Parathyroid adenoma (tissue), 2 donors: ENCODE results near the gene TUBGCP3.
A peak's percentile ranks its signal among the peaks of the same experiment; 100 is the strongest.

ENCODE experiments used
- H2AFZ ChIP-seq: fragments of 300-600 bp; sonication (generic); one replicate; pipeline ENCODE4 v1.7.0; 2017; ENCODE audit warnings: antibody characterized with exemption, mild to moderate bottlenecking
- H3K27ac ChIP-seq: fragments of 300-600 bp; sonication (generic); one replicate; pipeline ENCODE4 v1.7.0; 2017
- H3K27me3 ChIP-seq: fragments of 300-600 bp; sonication (generic); one replicate; pipeline ENCODE4 v1.7.0; 2017; ENCODE audit warnings: low read length; ENCODE audit not compliant: control insufficient read depth, insufficient read depth
- H3K36me3 ChIP-seq: fragments of 300-600 bp; sonication (generic); one replicate; pipeline ENCODE4 v1.7.0; 2017; ENCODE audit warnings: low read length; ENCODE audit not compliant: control insufficient read depth, insufficient read depth
- H3K4me1 ChIP-seq: fragments of 300-600 bp; sonication (generic); one replicate; pipeline ENCODE4 v1.7.0; 2017; ENCODE audit warnings: control low read depth
- H3K4me2 ChIP-seq: fragments of 300-600 bp; sonication (generic); one replicate; pipeline ENCODE4 v1.7.0; 2017; ENCODE audit warnings: low read length
- H3K4me3 ChIP-seq: fragments of 300-600 bp; sonication (generic); one replicate; pipeline ENCODE4 v1.7.0; 2017; ENCODE audit warnings: low read depth, low read length
- H3K79me2 ChIP-seq: fragments of 300-600 bp; sonication (generic); one replicate; pipeline ENCODE4 v1.7.0; 2017; ENCODE audit warnings: control low read depth
- H3K9ac ChIP-seq: fragments of 300-600 bp; sonication (generic); one replicate; pipeline ENCODE4 v1.7.0; 2017; ENCODE audit warnings: mild to moderate bottlenecking
- H3K9me3 ChIP-seq: fragments of 300-600 bp; sonication (generic); one replicate; pipeline ENCODE4 v1.7.0; 2017; ENCODE audit warnings: low read length; ENCODE audit not compliant: control insufficient read depth
- CTCF ChIP-seq: fragments of 300-600 bp; sonication (generic); IDR thresholded peaks from one replicate; pipeline ENCODE4 v1.7.0; 2017; ENCODE audit warnings: antibody characterized with exemption, mild to moderate bottlenecking
- donor health status: primary hyperparathyroidism.

TUBGCP3 gene

DNA sequence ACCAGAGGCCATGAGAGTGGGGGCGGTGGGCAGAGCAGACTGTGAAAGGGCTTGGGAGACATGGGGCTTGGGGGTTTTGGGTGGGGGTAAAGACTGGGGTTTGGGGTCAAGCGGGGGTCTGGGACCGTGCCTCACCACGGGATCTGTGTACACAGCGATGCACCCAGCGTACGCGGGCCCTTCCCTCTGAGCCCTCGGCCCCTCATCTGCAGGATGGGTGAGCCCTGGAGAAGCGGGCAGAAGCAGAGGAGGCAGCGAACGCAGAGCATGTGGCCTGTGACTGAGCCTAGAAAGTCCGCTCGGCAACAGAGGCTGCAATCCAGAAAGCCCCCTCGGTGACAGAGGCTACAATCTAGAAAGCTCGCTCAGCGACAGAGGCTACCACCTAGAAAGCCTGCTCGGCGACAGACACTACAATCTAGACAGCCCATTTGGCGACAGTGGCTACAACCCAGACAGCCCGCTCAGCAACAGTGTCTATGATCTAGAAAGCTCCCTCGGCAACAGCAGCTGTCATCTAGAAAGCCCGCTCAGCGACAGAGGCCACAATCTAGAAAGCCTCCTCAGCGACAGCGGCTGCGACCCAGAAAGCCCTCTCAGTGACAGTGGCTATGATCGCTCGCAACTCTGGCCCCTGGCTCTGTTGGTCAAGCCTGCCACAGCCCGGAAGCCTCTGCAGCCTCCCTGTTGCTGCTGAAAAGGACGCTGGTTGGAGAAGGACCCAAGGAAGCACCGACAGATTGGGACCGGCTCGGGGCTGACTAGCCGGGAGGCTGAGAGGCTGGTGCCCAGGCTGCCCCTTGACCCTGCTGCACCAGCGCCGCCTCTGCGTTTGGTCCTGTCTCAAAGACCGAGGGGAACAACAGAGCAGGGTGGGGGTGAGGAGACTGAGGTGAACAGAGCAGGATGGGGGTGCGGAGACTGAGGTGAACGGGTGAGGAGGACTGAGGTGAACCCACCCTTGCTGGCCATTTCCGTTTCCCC, 143.2 kb downstream of the TUBGCP3 start:
- Histone ChIP-seq H3K4me1 (no peaks in the 10 kb centered on the region), H3K9me3 (no peaks in the 10 kb centered on the region), H3K27ac (no peak overlapping the region), H3K4me3 (no peak overlapping the region), H3K27me3 (no peaks in the 10 kb centered on the region), H3K36me3 (no peaks in the 10 kb centered on the region), H3K9ac (no peak overlapping the region), H2AFZ (no peak overlapping the region), H3K4me2 (no peak overlapping the region), H3K79me2 (no peaks in the 10 kb centered on the region)
- no peak for TF ChIP-seq CTCF

DNA sequence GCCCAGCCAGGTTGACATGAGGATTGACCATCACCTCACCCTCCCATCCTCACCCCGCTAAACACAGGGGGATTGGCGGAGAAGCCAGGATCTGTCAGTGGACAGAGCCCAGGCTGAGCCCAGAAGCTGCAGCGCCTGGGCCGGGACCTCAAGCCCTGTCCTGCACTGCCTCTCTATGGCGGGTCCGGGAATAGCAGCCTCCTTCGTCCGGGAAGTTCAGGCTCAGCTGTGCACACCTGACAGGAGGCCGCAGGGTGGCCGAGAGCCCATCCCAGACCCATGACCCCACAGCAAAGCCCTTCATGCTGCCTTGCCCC, 144.0 kb downstream of the TUBGCP3 start:
- no peak overlapping the region for H3K9ac ChIP-seq
- H3K27me3 ChIP-seq = no peaks in the 10 kb centered on the region

DNA sequence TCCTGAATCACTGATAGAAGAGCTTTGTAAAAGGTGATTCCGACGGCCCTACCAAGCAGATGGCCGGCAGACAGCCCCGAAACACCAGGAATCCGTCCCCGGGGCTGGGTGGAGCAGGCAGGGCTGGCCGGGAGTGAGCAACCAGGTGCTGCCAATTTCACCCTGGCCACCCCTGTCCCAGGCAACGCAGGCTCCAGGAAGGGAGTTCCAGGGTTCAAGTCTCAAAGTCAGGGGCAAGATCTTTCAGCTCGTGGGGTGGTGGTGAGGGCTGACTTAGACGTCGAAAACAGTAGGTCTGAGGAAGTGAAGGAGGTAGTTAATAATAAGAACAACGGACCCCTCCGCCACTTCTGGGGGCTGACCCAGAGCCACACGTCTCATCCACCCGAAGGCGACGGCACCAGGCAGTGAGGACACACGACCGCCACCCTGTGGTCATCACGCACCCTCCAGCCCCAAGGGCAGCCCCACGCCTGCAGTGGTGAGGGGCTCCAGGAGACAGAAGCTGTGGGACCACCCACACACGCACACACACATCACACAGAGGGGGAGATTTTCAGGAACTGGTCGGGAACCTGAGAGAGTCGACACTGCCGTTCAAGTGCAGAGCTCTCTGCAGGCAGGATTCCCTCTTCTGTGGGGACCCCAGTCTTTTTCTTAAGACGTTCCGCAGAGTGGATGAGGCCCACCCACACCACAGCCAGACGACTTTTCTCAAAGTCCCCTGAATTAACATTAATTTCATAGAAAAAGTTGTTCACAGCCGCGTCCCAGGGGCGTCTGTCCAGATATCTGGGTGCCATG, 144.6 kb downstream of the TUBGCP3 start:
- Histone ChIP-seq H3K4me2 (no peak overlapping the region), H3K9me3 (no peaks in the 10 kb centered on the region), H3K4me1 (no peaks in the 10 kb centered on the region), H3K27me3 (no peaks in the 10 kb centered on the region), H2AFZ (no peak overlapping the region), H3K9ac (no peak overlapping the region), H3K27ac (no peak overlapping the region), H3K36me3 (no peaks in the 10 kb centered on the region), H3K4me3 (no peak overlapping the region), H3K79me2 (no peaks in the 10 kb centered on the region)
- no peak for TF ChIP-seq CTCF

More for the DNA sequence above, 144.0 kb downstream of the TUBGCP3 start:
- TF ChIP-seq CTCF = peak; percentile 49
- H3K79me2 ChIP-seq = no peaks in the 10 kb centered on the region
- H3K4me3 ChIP-seq = no peak overlapping the region
- H3K36me3 ChIP-seq = no peaks in the 10 kb centered on the region
- H2AFZ ChIP-seq = no peak overlapping the region
- H3K4me1 ChIP-seq = no peaks in the 10 kb centered on the region
- H3K27ac ChIP-seq = no peak overlapping the region
- no peak overlapping the region for H3K4me2 ChIP-seq
- H3K9me3 ChIP-seq = no peaks in the 10 kb centered on the region

DNA sequence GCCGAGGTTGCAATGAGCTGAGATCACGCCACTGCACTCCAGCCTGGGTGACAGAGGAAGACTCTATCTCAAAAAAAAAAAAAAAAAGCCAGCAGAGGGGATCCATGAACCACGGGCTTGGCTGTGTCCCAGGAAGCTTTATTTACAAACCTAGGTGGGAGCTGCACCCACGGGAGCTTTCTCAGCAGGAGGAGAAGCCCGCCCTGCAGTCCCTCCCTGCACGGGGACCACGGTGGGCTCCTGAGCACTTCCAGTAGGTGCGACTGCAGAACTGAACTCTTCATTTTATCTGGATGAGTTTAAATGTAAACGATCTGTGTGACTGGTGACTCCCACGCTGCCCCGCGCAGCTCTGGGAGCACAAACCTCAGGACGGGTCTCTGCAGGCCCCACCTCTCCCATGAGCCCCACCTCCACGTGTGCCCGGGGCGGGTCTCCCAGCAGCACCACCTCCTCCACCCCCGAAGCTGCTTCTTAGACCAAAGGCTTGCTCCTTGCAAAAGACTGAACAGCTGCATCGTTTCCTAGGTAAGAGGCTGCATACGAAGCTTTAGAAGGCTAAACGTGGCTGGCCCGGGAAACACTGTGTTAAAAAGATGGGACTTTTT, 145.4 kb downstream of the TUBGCP3 start:
- no peak for TF ChIP-seq CTCF
- Histone ChIP-seq H3K27me3 (no peaks in the 10 kb centered on the region), H3K9me3 (no peaks in the 10 kb centered on the region)

More for the DNA sequence above, 145.4 kb downstream of the TUBGCP3 start:
- H3K27ac ChIP-seq = no peak overlapping the region
- no peaks in the 10 kb centered on the region for H3K4me1 ChIP-seq
- no peak overlapping the region for H3K9ac ChIP-seq
- no peak overlapping the region for H2AFZ ChIP-seq
- H3K4me3 ChIP-seq = no peak overlapping the region
- H3K36me3 ChIP-seq = no peaks in the 10 kb centered on the region
- no peak overlapping the region for H3K4me2 ChIP-seq
- H3K79me2 ChIP-seq = no peaks in the 10 kb centered on the region
